ENCODE results near the gene MBIP. TPM values are rescaled to one million over a fixed set of nuclear protein-coding genes. Genes with fewer than 3 reads are reported as not detected.

The MBIP gene
- total RNA-seq, 1 donor from 2014 or later = 41.5 TPM

DNA sequence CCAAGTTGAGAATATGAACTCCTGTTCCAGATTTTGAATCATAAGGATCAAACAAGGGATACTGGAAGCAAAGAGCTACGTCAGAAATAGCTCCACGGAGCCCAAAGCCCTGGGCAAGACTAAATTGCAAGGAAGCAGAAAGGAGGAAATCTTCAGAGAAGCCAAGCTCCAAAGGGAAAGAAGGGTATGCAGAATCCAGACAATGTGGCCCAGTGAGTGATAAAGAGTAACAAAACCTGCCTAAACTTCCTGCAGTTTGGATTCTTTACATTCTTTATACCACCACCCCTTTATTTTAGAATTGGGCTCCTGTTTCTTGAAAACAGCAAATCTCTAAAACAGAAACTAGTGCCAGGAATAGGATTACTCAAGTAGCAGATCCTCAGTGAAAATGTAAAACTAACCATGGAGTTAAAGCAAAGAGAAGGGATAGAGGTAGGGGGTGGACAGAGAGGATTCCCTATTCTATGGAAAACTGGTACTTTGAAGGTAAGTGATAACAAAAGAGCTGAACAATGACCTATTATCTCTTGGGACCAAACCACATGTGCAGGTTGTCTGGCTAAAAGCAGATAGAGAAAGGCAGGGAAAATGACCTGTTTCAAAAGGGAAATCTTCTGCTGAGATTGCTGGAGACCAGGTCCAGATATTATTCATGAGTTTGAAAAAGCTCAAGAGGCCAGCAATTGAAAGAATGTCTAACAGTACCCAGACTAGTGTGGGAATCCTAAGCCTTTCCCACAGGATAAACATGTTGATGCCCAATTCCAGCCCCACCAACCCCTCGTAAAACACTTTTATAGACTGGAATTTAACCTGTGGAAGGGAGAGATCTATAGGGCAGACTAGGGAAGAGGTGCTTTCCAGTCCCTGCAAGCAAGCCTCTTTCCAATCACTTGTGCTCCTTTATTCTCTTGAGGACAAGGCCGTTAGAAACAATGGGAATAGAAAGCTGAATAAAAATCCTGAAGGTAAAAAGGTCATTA, 24.5 kb downstream of the MBIP start:
- Mint-ChIP-seq H3K27me3 (ENCODE audit: low read depth) (no peaks in the 10 kb centered on the region), H3K9me3 (no peaks in the 10 kb centered on the region), H3K4me1 (no peaks in the 10 kb centered on the region), H3K27ac (no peak overlapping the region), H3K4me3 (no peak overlapping the region), H3K36me3 (peaks cover 23% of the 10 kb centered on the region)
- TF ChIP-seq, protein P1, sequence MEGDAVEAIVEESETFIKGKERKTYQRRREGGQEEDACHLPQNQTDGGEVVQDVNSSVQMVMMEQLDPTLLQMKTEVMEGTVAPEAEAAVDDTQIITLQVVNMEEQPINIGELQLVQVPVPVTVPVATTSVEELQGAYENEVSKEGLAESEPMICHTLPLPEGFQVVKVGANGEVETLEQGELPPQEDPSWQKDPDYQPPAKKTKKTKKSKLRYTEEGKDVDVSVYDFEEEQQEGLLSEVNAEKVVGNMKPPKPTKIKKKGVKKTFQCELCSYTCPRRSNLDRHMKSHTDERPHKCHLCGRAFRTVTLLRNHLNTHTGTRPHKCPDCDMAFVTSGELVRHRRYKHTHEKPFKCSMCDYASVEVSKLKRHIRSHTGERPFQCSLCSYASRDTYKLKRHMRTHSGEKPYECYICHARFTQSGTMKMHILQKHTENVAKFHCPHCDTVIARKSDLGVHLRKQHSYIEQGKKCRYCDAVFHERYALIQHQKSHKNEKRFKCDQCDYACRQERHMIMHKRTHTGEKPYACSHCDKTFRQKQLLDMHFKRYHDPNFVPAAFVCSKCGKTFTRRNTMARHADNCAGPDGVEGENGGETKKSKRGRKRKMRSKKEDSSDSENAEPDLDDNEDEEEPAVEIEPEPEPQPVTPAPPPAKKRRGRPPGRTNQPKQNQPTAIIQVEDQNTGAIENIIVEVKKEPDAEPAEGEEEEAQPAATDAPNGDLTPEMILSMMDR (IDR thresholded peaks at IDR 0.05; ENCODE audit: unreplicated experiment) = no peak
- no peak for DNase-seq (ENCODE audit: low spot score in 2 of 2, unreplicated experiment in 2 of 2)

DNA sequence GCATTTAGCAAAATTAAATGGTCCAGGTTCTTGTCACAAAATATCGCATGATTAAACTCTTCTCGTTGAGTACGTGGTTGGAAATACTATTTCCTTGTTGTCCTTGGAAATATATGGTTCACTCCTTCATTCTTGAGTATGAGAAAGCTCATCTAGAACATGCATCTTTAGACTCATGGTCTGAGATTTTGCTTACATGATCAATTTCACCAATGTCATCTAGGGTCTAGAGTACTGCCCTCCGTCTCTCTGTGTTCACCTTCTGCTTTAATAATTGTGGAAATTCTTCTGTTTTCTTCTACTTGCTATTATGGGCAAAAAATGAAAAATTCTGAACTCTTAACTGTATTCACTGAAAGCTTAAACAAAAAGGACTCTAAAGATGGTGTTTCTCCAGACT, 25.9 kb downstream of the MBIP start:
- TF ChIP-seq, protein P1 (IDR thresholded peaks at IDR 0.05; ENCODE audit: unreplicated experiment) = no peak
- DNase-seq (ENCODE audit: low spot score in 2 of 2, unreplicated experiment in 2 of 2) = no peak
- no peak overlapping the region for H3K4me3 Mint-ChIP-seq
- H3K36me3 Mint-ChIP-seq = peaks cover 22% of the 10 kb centered on the region
- H3K9me3 Mint-ChIP-seq = no peaks in the 10 kb centered on the region
- H3K27me3 Mint-ChIP-seq (ENCODE audit: low read depth) = no peaks in the 10 kb centered on the region
- no peak overlapping the region for H3K27ac Mint-ChIP-seq
- no peaks in the 10 kb centered on the region for H3K4me1 Mint-ChIP-seq

DNA sequence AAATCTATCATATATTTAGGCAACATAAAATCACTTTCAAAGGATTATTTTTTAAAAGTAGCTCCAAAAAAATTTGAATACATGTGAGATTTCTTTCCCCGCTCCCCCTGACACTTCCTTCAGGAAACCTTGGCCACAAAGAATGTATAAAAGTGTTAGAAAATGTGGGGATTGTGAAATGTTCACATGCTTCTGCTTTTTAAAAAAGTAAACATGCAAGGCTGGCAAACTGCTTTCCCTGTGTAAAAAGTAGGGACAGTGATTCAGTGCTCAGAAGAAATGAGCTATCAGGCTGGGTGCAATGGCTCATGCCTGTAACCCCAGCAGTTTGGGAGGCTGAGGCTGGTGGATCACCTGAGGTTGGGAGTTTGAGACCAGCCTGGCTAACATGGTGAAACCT, 26.6 kb downstream of the MBIP start:
- TF ChIP-seq, protein P1 (IDR thresholded peaks at IDR 0.05; ENCODE audit: unreplicated experiment) = no peak
- no peaks in the 10 kb centered on the region for H3K27me3 Mint-ChIP-seq (ENCODE audit: low read depth)
- H3K9me3 Mint-ChIP-seq = no peaks in the 10 kb centered on the region
- no peaks in the 10 kb centered on the region for H3K4me1 Mint-ChIP-seq
- DNase-seq (ENCODE audit: low spot score in 2 of 2, unreplicated experiment in 2 of 2) = no peak
- no peak overlapping the region for H3K27ac Mint-ChIP-seq
- H3K4me3 Mint-ChIP-seq = no peak overlapping the region
- H3K36me3 Mint-ChIP-seq = peaks cover 20% of the 10 kb centered on the region

DNA sequence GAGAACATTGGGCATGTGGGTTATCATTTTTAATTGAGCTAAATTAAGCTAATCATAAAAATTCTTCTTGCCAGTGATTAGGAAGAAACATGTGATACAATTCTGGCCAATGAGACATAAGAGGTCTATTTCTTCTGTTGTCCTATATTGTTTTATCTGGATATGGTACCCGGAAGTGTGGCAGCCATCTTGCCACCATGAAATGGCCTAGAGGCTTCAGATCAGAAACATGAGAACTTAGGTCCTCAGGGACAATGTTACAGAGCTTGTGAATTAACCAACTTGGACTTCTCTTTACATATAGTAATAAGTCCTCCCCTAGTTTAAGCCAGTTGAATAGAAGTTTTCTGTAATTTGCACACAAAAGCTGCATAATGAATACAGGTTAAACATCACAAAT, 30.5 kb downstream of the MBIP start:
- Mint-ChIP-seq H3K36me3 (peaks cover 3% of the 10 kb centered on the region), H3K27me3 (ENCODE audit: low read depth) (no peaks in the 10 kb centered on the region), H3K9me3 (no peaks in the 10 kb centered on the region), H3K4me1 (no peaks in the 10 kb centered on the region), H3K4me3 (no peak overlapping the region), H3K27ac (no peak overlapping the region)
- no peak for DNase-seq (ENCODE audit: low spot score in 2 of 2, unreplicated experiment in 2 of 2)
- TF ChIP-seq, protein P1 (IDR thresholded peaks at IDR 0.05; ENCODE audit: unreplicated experiment) = no peak

DNA sequence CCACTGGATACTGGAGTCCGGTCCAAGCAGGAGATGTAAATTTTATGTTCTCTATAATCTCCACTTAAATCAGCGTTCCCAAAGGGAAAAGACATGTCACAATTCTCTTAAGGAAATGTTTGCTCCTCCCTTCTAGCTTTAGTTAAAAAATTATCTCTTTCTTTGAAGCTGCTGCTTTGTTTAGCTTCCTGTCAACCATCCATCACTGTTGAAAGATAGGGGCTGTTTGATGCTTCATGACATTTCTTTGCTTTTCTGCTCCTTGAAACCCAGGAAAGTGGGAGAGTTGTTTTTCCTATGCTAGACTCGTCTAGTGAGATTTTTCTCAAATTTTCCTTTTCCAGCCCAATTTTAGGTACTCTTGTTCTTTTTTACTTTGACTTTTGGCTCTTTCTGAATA, 31.9 kb downstream of the MBIP start:
- H3K4me1 Mint-ChIP-seq = no peaks in the 10 kb centered on the region
- no peaks in the 10 kb centered on the region for H3K9me3 Mint-ChIP-seq
- peaks cover 1% of the 10 kb centered on the region for H3K27me3 Mint-ChIP-seq (ENCODE audit: low read depth)
- H3K27ac Mint-ChIP-seq = no peak overlapping the region
- H3K36me3 Mint-ChIP-seq = no peaks in the 10 kb centered on the region
- H3K4me3 Mint-ChIP-seq = no peak overlapping the region
- TF ChIP-seq, protein P1 (IDR thresholded peaks at IDR 0.05; ENCODE audit: unreplicated experiment) = no peak
- DNase-seq (ENCODE audit: low spot score in 2 of 2, unreplicated experiment in 2 of 2) = no peak

Data from mesothelial cell of epicardium (in vitro differentiated cells).